HepG2 (cell line): ENCODE measurements around the gene EPPIN. TPM values are rescaled to one million over a fixed set of nuclear protein-coding genes. Genes with fewer than 3 reads are reported as not detected.

Experiments
- ATAC-seq: fragments of 200-7000 bp; cut with Tn5 transposase; 3 replicates; pipeline ENCODE4 v1.9.1; 2020; ENCODE audit warnings: mild to moderate bottlenecking, moderate library complexity
- BruUV-seq: library from RNA; stranded (reverse); fragments of 400-500 nt; replicated peaks from 2 replicates; lab custom pipeline; 2021; lab: Mats Ljungman, UMichigan
- CTCF ChIA-PET: fragments of 300-600 bp; formaldehyde crosslinking; extraction: SDS; loops from one replicate; lab custom pipeline; 2021; ENCODE audit warnings: low total read pairs, inconsistent platforms, low intra/inter-chr PET ratio; lab: Yijun Ruan, JAX
- POLR2A ChIA-PET: fragments of 350-600 bp; sonication (Branson Sonifier 250); formaldehyde crosslinking; loops from one replicate; lab custom pipeline; 2020; ENCODE audit warnings: antibody characterized with exemption, inconsistent platforms; lab: Yijun Ruan, JAX
- DNase-seq: peaks from one replicate; pipeline ENCODE4 v3.0.0-alpha.2; 2015; ENCODE audit warnings: low spot score
- FAIRE-seq: peaks from 3 replicates; lab custom pipeline; 2011; peaks lifted over from hg19 to GRCh38; lab: Jason Lieb, UNC
- H2AFZ ChIP-seq: one replicate; pipeline ENCODE4 v1.6.1; 2011; ENCODE audit warnings: low read length, inconsistent platforms
- H3K27ac ChIP-seq: fragments of 300-600 bp; 3 replicates; pipeline ENCODE4 v1.8.0; 2011; ENCODE audit warnings: mixed run types, mild to moderate bottlenecking, mixed read lengths, low read length, inconsistent platforms; ENCODE audit not compliant: insufficient read depth; ENCODE audit errors: extremely low read length
- H3K27me3 ChIP-seq, 2 experiments: fragments of 200-600 bp in 1 of 2; 2 replicates in 1 of 2; 3 replicates in 1 of 2; pipeline versions ENCODE4 v1.6.0 to v1.8.0; 2011; ENCODE audit warnings: low read length in 2 of 2, mild to moderate bottlenecking in 2 of 2, moderate library complexity in 2 of 2, inconsistent platforms in 1 of 2; ENCODE audit not compliant: insufficient read depth in 2 of 2, control insufficient read depth in 1 of 2
- H3K36me3 ChIP-seq, 2 experiments: fragments of 200-600 bp in 1 of 2; replicated peaks in 1 of 2; 2 replicates in 1 of 2; 3 replicates in 1 of 2; pipeline versions ENCODE4 v1.5.1 to v1.8.0; 2011; ENCODE audit warnings: low read length in 2 of 2, inconsistent platforms in 1 of 2; ENCODE audit not compliant: insufficient read depth in 2 of 2, control insufficient read depth in 1 of 2
- H3K4me1 ChIP-seq: 2 replicates; pipeline ENCODE4 v1.5.1; 2012; ENCODE audit warnings: low read length, inconsistent platforms; ENCODE audit not compliant: insufficient read depth
- H3K4me2 ChIP-seq: 2 replicates; pipeline ENCODE4 v1.6.0; 2011; ENCODE audit warnings: low read depth, low read length, inconsistent platforms
- H3K4me3 ChIP-seq, 3 experiments: fragments of 200-600 bp in 1 of 3; sonication (generic), shearing (Covaris generic) in 1 of 3; replicated peaks in 1 of 3; 2 replicates each; pipeline ENCODE4 v1.5.1; 2011 to 2016; ENCODE audit warnings: low read length in 3 of 3, inconsistent platforms in 2 of 3, low read depth in 2 of 3, mild to moderate bottlenecking in 2 of 3, control low read depth in 1 of 3, mixed read lengths in 1 of 3; ENCODE audit not compliant: insufficient read depth in 1 of 3
- H3K79me2 ChIP-seq: one replicate; pipeline ENCODE4 v1.6.1; 2011; ENCODE audit warnings: low read length, inconsistent platforms; ENCODE audit not compliant: insufficient read depth
- H3K9ac ChIP-seq: 2 replicates; pipeline ENCODE4 v1.6.0; 2011; ENCODE audit warnings: mild to moderate bottlenecking, low read depth, low read length, inconsistent platforms; ENCODE audit not compliant: insufficient read depth
- H3K9me3 ChIP-seq: 2 replicates; pipeline ENCODE4 v1.5.1; 2012; ENCODE audit warnings: mild to moderate bottlenecking, low read length
- H4K20me1 ChIP-seq: 2 replicates; pipeline ENCODE4 v1.6.0; 2011; ENCODE audit warnings: inconsistent platforms, mild to moderate bottlenecking, low read length, moderate library complexity; ENCODE audit not compliant: insufficient read depth
- CAMTA2 ChIP-seq: sonication (generic); formaldehyde crosslinking; IDR thresholded peaks from 2 replicates; pipeline ENCODE4 v1.4.0; 2020; ENCODE audit warnings: mild to moderate bottlenecking, missing genetic modification reagents, borderline replicate concordance
- E2F1 ChIP-seq: sonication (generic); formaldehyde crosslinking; IDR thresholded peaks from 2 replicates; pipeline ENCODE4 v1.5.0; 2020; ENCODE audit warnings: missing genetic modification reagents
- ETV5 ChIP-seq: IDR thresholded peaks from 2 replicates; pipeline ENCODE4 v1.6.1; 2018; ENCODE audit warnings: missing biosample characterization, missing genetic modification reagents, inconsistent platforms, borderline replicate concordance
- HNF4G ChIP-seq, 2 experiments: sonication (generic) in 1 of 2; formaldehyde crosslinking in 1 of 2; IDR thresholded peaks; 2 replicates each; pipeline versions ENCODE4 v1.4.0 to v1.6.1; 2011 to 2020; ENCODE audit warnings: borderline replicate concordance in 2 of 2, low read depth in 2 of 2, mild to moderate bottlenecking in 2 of 2, low read length in 1 of 2, missing genetic modification reagents in 1 of 2, moderate library complexity in 1 of 2
- HNRNPL ChIP-seq: fragments of 200-400 bp; formaldehyde crosslinking; IDR thresholded peaks from 2 replicates; pipeline ENCODE4 v1.6.1; 2017; ENCODE audit warnings: mild to moderate bottlenecking, low read depth, low read length
- PPARG ChIP-seq: conservative IDR thresholded peaks from 2 replicates; pipeline ENCODE4 v1.6.1; 2016; ENCODE audit warnings: missing biosample characterization, missing genetic modification reagents
- SMARCE1 ChIP-seq: fragments of 450-650 bp; IDR thresholded peaks from 2 replicates; pipeline ENCODE4 v1.6.1; 2017; ENCODE audit warnings: borderline replicate concordance
- ZFAT ChIP-seq: sonication (generic); formaldehyde crosslinking; conservative IDR thresholded peaks from 2 replicates; pipeline ENCODE4 v1.8.1; 2023; ENCODE audit warnings: missing genetic modification reagents, inconsistent platforms
- ZNF430 ChIP-seq: sonication (generic); formaldehyde crosslinking; IDR thresholded peaks from 2 replicates; pipeline ENCODE4 v1.9.0; 2021; ENCODE audit warnings: mild to moderate bottlenecking, missing genetic modification reagents
- ZNF629 ChIP-seq: sonication (generic); formaldehyde crosslinking; conservative IDR thresholded peaks from 2 replicates; pipeline ENCODE4 v1.5.0; 2020; ENCODE audit warnings: missing genetic modification reagents
- ZNF772 ChIP-seq: sonication (generic); formaldehyde crosslinking; IDR thresholded peaks from 2 replicates; pipeline ENCODE4 v1.5.0; 2020; ENCODE audit warnings: mild to moderate bottlenecking, missing genetic modification reagents
- WGBS: methylation state at CpG from one replicate; pipeline ENCODE4 v1.1.6; 2017; ENCODE audit warnings: low lambda C conversion rate; 5-methylcytosine and 5-hydroxymethylcytosine counted together
- in situ Hi-C: cut with HindIII; loops from 2 replicates; pipeline ENCODE4 v1.10.0; 2017; ENCODE audit warnings: low pct_unique_long_range_greater_than_20kb; ENCODE audit not compliant: extremely low pct_ligation_motif_present
- intact Hi-C: fragments of 100-400 bp; cut with micrococcal nuclease; formaldehyde crosslinking; loops from one replicate; pipeline ENCODE4 v1.10.0; 2022; ENCODE audit not compliant: unreplicated experiment
- polyA plus RNA-seq, 8 experiments: library from polyadenylated mRNA; depleted of rRNA in 3 of 8; stranded (reverse) in 7 of 8; unstranded in 1 of 8; fragments of >200 nt; fragmentation: Illumina TruSeq in 4 of 8; extraction: Trizol in 4 of 8; gene quantifications; 2 replicates each; pipeline versions ENCODE4 v1.2.1 to v1.2.3, GENCODE V29; 2011 to 2016; ENCODE audit warnings: low read depth in 4 of 8, missing spikeins in 1 of 8, mixed read lengths in 1 of 8; ENCODE audit not compliant: insufficient read depth in 1 of 8
- total RNA-seq, 5 experiments: library from RNA; depleted of rRNA; stranded (reverse); fragments of >200 nt; fragmentation: Illumina TruSeq; extraction: Trizol; gene quantifications; 2 replicates each; pipeline ENCODE4 v1.2.3, GENCODE V29; 2016; ENCODE audit warnings: low read depth in 1 of 5
- TF ChIP-seq, protein P1 (sequence below): IDR thresholded peaks from 2 replicates; pipeline ENCODE4 v1.4.0; 2020; ENCODE audit warnings: mild to moderate bottlenecking, missing genetic modification reagents
- TF ChIP-seq, protein P2 (sequence below): sonication (generic); formaldehyde crosslinking; IDR thresholded peaks from 2 replicates; pipeline ENCODE4 v1.4.0; 2020; ENCODE audit warnings: mild to moderate bottlenecking, missing genetic modification reagents
- TF ChIP-seq, protein P3 (sequence below): sonication (generic); formaldehyde crosslinking; IDR thresholded peaks from 2 replicates; pipeline ENCODE4 v1.8.0; 2022; ENCODE audit warnings: low read depth, missing genetic modification reagents

Gene EPPIN
- total and polyA plus RNA-seq, 2 of the 13 experiments (the other 11 are each of a cell fraction or from before 2014, with no cell fraction given), result not detected

DNA sequence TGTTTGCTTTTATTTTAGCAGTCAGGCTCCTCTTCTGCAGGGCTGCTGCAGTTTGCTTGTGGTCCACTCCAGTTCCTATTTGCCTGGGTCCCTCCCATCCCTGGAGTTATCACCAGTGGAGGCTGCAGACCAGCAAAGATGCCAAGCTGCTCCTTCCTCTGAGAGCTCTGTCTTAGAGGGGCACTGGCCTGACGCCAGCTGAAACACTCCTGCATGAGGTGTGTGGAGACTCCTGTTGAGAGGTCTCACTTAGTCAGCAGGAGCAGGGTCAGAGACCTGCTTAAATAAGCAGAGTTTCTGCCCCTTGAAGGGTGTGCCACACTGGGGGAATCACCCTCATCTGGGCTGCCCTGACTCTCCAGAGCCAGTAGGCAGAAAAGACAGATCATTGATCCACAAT is 48.0 kb upstream of the EPPIN start (continued):
- TF ChIP-seq, protein P1, sequence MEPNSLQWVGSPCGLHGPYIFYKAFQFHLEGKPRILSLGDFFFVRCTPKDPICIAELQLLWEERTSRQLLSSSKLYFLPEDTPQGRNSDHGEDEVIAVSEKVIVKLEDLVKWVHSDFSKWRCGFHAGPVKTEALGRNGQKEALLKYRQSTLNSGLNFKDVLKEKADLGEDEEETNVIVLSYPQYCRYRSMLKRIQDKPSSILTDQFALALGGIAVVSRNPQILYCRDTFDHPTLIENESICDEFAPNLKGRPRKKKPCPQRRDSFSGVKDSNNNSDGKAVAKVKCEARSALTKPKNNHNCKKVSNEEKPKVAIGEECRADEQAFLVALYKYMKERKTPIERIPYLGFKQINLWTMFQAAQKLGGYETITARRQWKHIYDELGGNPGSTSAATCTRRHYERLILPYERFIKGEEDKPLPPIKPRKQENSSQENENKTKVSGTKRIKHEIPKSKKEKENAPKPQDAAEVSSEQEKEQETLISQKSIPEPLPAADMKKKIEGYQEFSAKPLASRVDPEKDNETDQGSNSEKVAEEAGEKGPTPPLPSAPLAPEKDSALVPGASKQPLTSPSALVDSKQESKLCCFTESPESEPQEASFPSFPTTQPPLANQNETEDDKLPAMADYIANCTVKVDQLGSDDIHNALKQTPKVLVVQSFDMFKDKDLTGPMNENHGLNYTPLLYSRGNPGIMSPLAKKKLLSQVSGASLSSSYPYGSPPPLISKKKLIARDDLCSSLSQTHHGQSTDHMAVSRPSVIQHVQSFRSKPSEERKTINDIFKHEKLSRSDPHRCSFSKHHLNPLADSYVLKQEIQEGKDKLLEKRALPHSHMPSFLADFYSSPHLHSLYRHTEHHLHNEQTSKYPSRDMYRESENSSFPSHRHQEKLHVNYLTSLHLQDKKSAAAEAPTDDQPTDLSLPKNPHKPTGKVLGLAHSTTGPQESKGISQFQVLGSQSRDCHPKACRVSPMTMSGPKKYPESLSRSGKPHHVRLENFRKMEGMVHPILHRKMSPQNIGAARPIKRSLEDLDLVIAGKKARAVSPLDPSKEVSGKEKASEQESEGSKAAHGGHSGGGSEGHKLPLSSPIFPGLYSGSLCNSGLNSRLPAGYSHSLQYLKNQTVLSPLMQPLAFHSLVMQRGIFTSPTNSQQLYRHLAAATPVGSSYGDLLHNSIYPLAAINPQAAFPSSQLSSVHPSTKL (CRISPR knock-in tag), result no peak
- no peak for TF ChIP-seq ZNF629 (CRISPR knock-in tag)

DNA sequence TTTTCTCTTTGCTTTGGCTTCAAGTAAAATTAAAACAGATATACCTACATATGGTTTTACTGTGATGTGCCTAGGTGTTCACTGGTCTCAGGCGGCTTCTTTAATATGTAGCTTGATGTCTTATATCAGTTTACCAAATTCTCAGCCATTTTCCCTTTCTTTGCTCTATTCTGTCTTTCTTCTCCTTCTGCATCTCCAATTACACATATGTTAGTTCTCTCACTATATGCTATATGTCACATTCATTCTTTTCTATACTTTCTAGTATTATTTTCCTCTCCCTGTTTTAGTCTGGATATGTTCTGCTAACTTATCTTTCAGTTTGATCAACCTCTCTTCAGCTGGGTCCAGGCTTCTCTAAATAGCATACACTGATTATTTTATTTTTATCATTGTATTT is 46.3 kb upstream of the EPPIN start:
- CTCF ChIA-PET, result interaction anchor here (3.3 kb wide), 1 partner anchor 178 kb away, joined by 95 read pairs; no protein-coding TSS in a partner anchor
- no peaks in the 10 kb centered on the region for H4K20me1 ChIP-seq
- intact Hi-C loops, result no loop called here
- H2AFZ ChIP-seq, result no peak overlapping the region
- no peaks in the 10 kb centered on the region for H3K4me1 ChIP-seq
- no peaks in the 10 kb centered on the region for H3K9me3 ChIP-seq
- H3K27me3 ChIP-seq, result peaks cover 0 to 3% of the 10 kb centered on the region in 2 experiments; a peak in 1 of 5 replicates
- BruUV-seq, result no TSS peak
- H3K27ac ChIP-seq, result no peak overlapping the region
- in situ Hi-C loops, result no loop called here
- TF ChIP-seq HNRNPL, result no peak
- TF ChIP-seq, protein P2, sequence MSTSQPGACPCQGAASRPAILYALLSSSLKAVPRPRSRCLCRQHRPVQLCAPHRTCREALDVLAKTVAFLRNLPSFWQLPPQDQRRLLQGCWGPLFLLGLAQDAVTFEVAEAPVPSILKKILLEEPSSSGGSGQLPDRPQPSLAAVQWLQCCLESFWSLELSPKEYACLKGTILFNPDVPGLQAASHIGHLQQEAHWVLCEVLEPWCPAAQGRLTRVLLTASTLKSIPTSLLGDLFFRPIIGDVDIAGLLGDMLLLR (CRISPR knock-in tag), result no peak
- no peak for TF ChIP-seq HNF4G (IDR thresholded peaks at IDR 0.05; ENCODE audit: borderline replicate concordance, low read depth, low read length)
- TF ChIP-seq HNF4G (CRISPR knock-in tag; IDR thresholded peaks at IDR 0.05; ENCODE audit: borderline replicate concordance, low read depth), result no peak
- TF ChIP-seq SMARCE1, result no peak
- no peak for TF ChIP-seq CAMTA2
- no peak for TF ChIP-seq ETV5
- TF ChIP-seq ZNF430 (CRISPR knock-in tag), result no peak
- no peak for TF ChIP-seq PPARG (CRISPR knock-in tag)
- TF ChIP-seq E2F1 (CRISPR knock-in tag), result no peak
- no peak for TF ChIP-seq ZFAT (CRISPR knock-in tag)
- no peak for TF ChIP-seq ZNF772
- TF ChIP-seq, protein P3, sequence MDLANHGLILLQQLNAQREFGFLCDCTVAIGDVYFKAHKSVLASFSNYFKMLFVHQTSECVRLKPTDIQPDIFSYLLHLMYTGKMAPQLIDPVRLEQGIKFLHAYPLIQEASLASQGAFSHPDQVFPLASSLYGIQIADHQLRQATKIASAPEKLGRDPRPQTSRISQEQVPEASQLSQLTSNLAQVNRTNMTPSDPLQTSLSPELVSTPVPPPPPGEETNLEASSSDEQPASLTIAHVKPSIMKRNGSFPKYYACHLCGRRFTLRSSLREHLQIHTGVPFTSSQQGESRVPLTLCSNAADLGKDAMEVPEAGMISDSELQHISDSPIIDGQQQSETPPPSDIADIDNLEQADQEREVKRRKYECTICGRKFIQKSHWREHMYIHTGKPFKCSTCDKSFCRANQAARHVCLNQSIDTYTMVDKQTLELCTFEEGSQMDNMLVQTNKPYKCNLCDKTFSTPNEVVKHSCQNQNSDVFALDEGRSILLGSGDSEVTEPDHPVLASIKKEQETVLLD, result no peak
- TF ChIP-seq, all 625 proteins: peak for 0
- no peak for DNase-seq
- no peak for FAIRE-seq
- no peaks in the 10 kb centered on the region for H3K36me3 ChIP-seq
- no peak for ATAC-seq
- WGBS, result 2% methylated on average over 1 of the region's 1 CpG
- no peaks in the 10 kb centered on the region for H3K79me2 ChIP-seq
- no peak overlapping the region for H3K4me2 ChIP-seq
- POLR2A ChIA-PET, result no interaction called here
- H3K4me3 ChIP-seq, result no peak overlapping the region
- no peak overlapping the region for H3K9ac ChIP-seq
